K562 (cell line): ENCODE measurements around the gene OLFML2A. TPM values are rescaled to one million over a fixed set of nuclear protein-coding genes. Genes with fewer than 3 reads are reported as not detected.

Source experiments
- HMG20A ChIP-seq: fragments of 450-650 bp; formaldehyde crosslinking; conservative IDR thresholded peaks from 2 replicates; pipeline ENCODE4 v1.4.0; 2020; ENCODE audit warnings: mild to moderate bottlenecking, mixed read lengths
- KLF10 ChIP-seq: fragments of 250-450 bp; sonication (Bioruptor Pico); IDR thresholded peaks from 2 replicates; pipeline ENCODE4 v1.6.1; 2021; ENCODE audit warnings: matching md5 sums
- NELFE ChIP-seq: IDR thresholded peaks from 2 replicates; pipeline ENCODE4 v1.6.1; 2011; ENCODE audit warnings: mild to moderate bottlenecking; ENCODE audit not compliant: insufficient read depth, insufficient read length
- PTRF ChIP-seq: fragments of 450-650 bp; IDR thresholded peaks from 2 replicates; pipeline ENCODE4 v1.6.1; 2016; ENCODE audit warnings: mild to moderate bottlenecking, missing genetic modification characterization, missing compliant biosample characterization
- SRF ChIP-seq, 2 experiments: fragments of 250-450, 450-650 bp in 1 of 2; sonication (Bioruptor Pico) in 1 of 2; sonication (generic) in 1 of 2; formaldehyde crosslinking; IDR thresholded peaks; 2 replicates each; pipeline versions ENCODE4 v1.5.0 to v1.5.1; 2020 to 2022; ENCODE audit warnings: mild to moderate bottlenecking in 1 of 2, missing genetic modification reagents in 1 of 2
- THAP12 ChIP-seq: fragments of 250-450 bp; sonication (Bioruptor Pico); IDR thresholded peaks from 2 replicates; pipeline ENCODE4 v1.9.0; 2021; ENCODE audit warnings: mild to moderate bottlenecking, inconsistent platforms
- ZKSCAN8 ChIP-seq: fragments of 200-800 bp; sonication (Bioruptor generic); IDR thresholded peaks from 2 replicates; pipeline ENCODE4 v1.6.1; 2016; ENCODE audit warnings: missing genetic modification characterization, missing compliant biosample characterization
- ZNF280A ChIP-seq: fragments of 450-650 bp; IDR thresholded peaks from 2 replicates; pipeline ENCODE4 v1.6.1; 2018; ENCODE audit warnings: mild to moderate bottlenecking, low read depth; ENCODE audit not compliant: partially characterized antibody
- ZNF511 ChIP-seq: sonication (generic); formaldehyde crosslinking; IDR thresholded peaks from 2 replicates; pipeline ENCODE4 v1.8.0; 2022; ENCODE audit warnings: mild to moderate bottlenecking, missing genetic modification reagents
- ZNF75A ChIP-seq: fragments of 450-650 bp; formaldehyde crosslinking; IDR thresholded peaks from 2 replicates; pipeline ENCODE4 v1.4.0; 2020; ENCODE audit warnings: mild to moderate bottlenecking
- polyA plus RNA-seq, 8 experiments: library from polyadenylated mRNA; depleted of rRNA in 4 of 8; stranded (reverse) in 5 of 8; unstranded in 3 of 8; fragments of >200 nt; fragmentation: Nextera tagmentation in 2 of 8; fragmentation: Illumina TruSeq in 1 of 8; extraction: Ambion mirVana in 2 of 8; extraction: Trizol in 1 of 8; gene quantifications; 2 replicates each; pipeline versions ENCODE4 v1.2.1 to v1.2.3, GENCODE V29; 2011 to 2014; ENCODE audit warnings: inconsistent platforms in 1 of 8, missing spikeins in 1 of 8
- total RNA-seq, 7 experiments: library from RNA; depleted of rRNA in 6 of 7; stranded (reverse); fragments of >200 nt in 6 of 7; fragmentation: Illumina TruSeq in 2 of 7; extraction: Trizol in 2 of 7; gene quantifications; 2 replicates each; pipeline versions ENCODE4 v1.2.1 to v1.2.3, GENCODE V29; 2011 to 2021; ENCODE audit warnings: low replicate concordance in 1 of 7
- TF ChIP-seq, protein P1 (sequence below), 2 experiments: fragments of 450-650 bp in 1 of 2; sonication (generic) in 1 of 2; formaldehyde crosslinking in 1 of 2; IDR thresholded peaks in 1 of 2; conservative IDR thresholded peaks in 1 of 2; 2 replicates each; pipeline versions ENCODE4 v1.6.1 to v1.8.1; 2016 to 2023; ENCODE audit warnings: mild to moderate bottlenecking in 2 of 2, moderate library complexity in 2 of 2, inconsistent platforms in 1 of 2, missing genetic modification reagents in 1 of 2
- TF ChIP-seq, protein P2 (sequence below): conservative IDR thresholded peaks from 2 replicates; pipeline ENCODE4 v1.6.1; 2011; ENCODE audit warnings: low read depth, mild to moderate bottlenecking, low read length; ENCODE audit not compliant: control insufficient read depth

The OLFML2A gene
- total and polyA plus RNA-seq, 9 of the 15 experiments (the other 6 are each of a cell fraction or from before 2014, with no cell fraction given), result 0.16 TPM; not detected in 8

- TF ChIP-seq ZNF511 (no peak), ZNF280A (no peak), ZNF75A (no peak), NELFE (no peak), PTRF (tag) (no peak), ZKSCAN8 (CRISPR knock-in tag) (no peak), KLF10 (CRISPR knock-in tag) (no peak), HMG20A (no peak), THAP12 (CRISPR knock-in tag) (no peak), SRF (CRISPR knock-in tag; IDR thresholded peaks at IDR 0.05) (no peak)
- TF ChIP-seq, protein P1, sequence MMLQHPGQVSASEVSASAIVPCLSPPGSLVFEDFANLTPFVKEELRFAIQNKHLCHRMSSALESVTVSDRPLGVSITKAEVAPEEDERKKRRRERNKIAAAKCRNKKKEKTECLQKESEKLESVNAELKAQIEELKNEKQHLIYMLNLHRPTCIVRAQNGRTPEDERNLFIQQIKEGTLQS (IDR thresholded peaks at IDR 0.05), result peak; percentile 49; the same call in 1 of the 2 replicates
- TF ChIP-seq, protein P1 (CRISPR knock-in tag; conservative IDR thresholded peaks at IDR 0.05), result no peak
- TF ChIP-seq, protein P2, sequence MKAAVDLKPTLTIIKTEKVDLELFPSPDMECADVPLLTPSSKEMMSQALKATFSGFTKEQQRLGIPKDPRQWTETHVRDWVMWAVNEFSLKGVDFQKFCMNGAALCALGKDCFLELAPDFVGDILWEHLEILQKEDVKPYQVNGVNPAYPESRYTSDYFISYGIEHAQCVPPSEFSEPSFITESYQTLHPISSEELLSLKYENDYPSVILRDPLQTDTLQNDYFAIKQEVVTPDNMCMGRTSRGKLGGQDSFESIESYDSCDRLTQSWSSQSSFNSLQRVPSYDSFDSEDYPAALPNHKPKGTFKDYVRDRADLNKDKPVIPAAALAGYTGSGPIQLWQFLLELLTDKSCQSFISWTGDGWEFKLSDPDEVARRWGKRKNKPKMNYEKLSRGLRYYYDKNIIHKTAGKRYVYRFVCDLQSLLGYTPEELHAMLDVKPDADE, result no peak
Measured at GRCh38 chr9:124741662-124742061, 35.3 kb upstream of the OLFML2A start (continued).
